Measurements from ENCODE around the gene PPP4R3A.

GRCh38 chr14:91466192-91466591 is 43.9 kb downstream of the PPP4R3A start:
- no peak for TF ChIP-seq CTCF (conservative IDR thresholded peaks at IDR 0.05; ENCODE audit: low read depth, low read length)
- no peak for TF ChIP-seq EZH2 (IDR thresholded peaks at IDR 0.05; ENCODE audit: borderline replicate concordance, low read depth, low read length, poor library complexity, severe bottlenecking)
